Medulla oblongata (tissue), 1 donor: Measurements from ENCODE around the gene SHOC2.

ENCODE experiments used
- DNase-seq: peaks from one replicate; pipeline ENCODE4 v3.0.0-alpha.2; 2015; ENCODE audit errors: extremely low spot score

Gene SHOC2

DNA sequence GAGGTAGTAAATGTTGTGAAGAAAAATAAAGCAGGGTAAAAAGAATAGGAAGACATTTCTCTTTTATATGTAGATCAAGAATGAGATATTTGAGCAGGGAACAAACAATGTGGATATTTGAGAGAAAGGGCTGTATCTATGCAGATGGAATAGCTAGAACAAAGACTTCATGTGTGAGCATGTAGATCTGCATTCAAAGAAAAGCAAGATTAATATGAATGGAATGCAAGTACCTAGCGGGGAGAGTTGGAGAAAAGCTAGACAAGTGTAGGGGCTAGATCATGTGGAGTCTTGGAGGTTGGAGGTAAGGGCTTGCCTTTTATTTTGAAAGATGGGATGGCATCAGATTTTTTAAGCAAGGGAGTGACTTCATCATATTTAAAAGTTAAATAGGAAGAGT is 27.1 kb downstream of the SHOC2 start:
- no peak for DNase-seq

DNA sequence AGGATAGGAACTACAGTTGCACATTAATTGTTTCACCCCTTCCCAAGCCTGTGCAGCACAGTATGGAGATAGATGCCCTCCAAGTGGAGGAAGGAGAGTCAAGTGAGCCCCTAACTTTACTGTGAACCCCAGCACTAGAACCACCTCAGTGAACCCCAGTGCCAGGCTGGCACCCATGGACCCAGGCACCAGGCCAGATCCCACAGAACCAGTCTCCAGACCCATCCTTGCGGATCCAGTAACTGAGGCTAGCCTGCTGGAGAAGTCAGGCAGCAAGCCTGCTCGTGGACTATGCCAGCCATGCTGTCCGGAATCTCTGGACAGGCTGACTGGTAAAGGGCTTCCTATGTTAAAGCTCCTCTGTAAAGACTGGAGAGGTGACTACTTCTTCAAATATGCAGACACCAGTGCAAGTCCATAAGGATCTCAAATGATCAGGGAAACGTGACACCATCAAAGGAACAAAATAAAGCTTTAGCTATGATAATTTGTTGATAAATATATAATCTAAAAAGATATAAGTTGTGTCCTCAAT is 27.7 kb downstream of the SHOC2 start:
- DNase-seq = no peak

DNA sequence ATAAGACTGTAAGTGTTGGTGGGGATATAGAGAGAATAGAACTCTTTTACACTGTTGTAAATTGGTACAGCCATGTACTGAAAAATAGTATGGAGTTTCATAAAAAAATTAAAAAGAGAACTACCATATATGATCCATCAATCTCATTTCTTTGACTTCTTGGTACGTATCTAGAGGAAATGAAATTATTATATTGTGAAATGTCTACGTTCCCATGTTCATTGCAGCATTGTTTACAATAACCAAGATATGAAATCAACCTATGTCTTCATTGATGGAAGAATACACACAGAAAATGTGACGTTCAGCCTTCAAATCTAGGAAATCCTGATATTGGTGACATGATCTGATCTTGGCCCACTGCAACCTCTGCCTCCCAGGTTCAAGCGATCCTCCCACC is 32.0 kb downstream of the SHOC2 start:
- DNase-seq = no peak

GRCh38 chr10:110957606-110958005 is 38.2 kb downstream of the SHOC2 start:
- DNase-seq = no peak

- no peak for DNase-seq
Measured at GRCh38 chr10:110959379-110960332, 40.3 kb downstream of the SHOC2 start.

DNA sequence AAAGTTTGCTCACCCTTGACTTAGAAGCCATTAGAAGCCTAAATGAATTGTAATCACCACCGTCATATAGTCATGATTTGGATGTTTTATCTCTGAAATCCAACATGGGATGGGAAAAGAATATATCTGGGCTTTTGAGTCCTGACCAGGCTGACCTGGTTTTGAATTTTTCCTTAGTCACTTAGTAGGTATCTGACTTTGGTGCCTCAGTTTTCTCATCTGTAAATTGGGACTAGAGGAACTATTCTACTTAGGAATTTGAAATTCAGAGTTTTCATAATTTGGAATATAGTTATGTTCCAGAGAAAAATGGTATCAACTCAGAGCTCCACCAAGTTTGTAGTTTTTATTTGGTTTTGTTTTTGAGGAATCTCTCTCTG is 40.9 kb downstream of the SHOC2 start:
- no peak for DNase-seq

- no peak for DNase-seq
Measured at GRCh38 chr10:110962443-110962842, 43.0 kb downstream of the SHOC2 start.

DNA sequence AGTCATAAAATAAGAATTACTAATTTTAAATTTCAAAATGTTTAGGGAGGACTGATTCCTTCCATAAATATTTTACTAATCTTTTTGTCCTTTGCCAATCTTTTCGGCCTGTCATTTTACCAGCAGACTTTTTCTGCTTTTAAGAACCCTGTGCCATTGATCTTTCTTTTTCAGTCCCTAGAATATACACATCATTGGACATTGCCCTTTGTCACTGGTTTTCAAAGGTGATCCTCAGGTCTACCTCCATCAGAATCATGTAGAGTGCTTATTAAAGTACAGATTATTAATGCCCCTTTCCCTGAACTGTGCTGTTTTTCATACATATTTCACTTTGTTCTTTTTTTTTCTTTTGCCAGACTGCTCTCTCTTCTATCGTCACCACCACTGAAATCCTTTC is 43.8 kb downstream of the SHOC2 start:
- no peak for DNase-seq

DNA sequence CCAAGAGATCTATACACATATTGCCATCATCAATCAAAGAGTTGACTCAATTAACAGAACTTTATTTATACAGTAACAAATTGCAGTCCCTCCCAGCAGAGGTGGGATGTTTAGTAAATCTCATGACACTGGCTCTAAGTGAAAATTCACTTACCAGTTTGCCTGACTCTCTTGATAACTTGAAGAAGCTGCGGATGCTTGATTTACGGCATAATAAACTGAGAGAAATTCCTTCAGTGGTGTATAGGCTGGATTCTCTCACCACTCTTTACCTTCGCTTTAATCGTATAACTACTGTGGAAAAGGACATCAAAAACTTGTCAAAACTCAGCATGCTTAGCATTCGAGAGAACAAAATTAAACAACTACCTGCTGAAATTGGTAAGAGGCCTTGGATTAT is 45.3 kb downstream of the SHOC2 start:
- DNase-seq = no peak

DNA sequence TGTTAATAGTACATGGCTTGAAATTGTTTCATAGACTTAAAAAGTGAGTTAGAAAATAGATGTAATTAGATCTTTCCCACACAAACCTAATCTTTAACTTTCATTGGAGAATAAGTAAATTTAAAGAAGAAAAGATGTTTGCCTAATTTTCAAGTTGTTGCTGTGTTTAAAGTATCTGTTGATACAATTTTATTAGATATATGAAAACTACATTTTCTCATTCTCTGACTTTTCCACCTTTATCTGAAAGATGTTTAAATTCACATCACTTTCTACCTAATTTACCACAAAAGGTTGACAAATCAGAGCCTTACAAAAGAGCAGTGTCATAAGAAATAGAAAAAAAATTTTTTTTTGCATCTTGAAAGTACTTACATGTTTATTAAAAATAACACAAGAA is 45.8 kb downstream of the SHOC2 start:
- DNase-seq = no peak

DNA sequence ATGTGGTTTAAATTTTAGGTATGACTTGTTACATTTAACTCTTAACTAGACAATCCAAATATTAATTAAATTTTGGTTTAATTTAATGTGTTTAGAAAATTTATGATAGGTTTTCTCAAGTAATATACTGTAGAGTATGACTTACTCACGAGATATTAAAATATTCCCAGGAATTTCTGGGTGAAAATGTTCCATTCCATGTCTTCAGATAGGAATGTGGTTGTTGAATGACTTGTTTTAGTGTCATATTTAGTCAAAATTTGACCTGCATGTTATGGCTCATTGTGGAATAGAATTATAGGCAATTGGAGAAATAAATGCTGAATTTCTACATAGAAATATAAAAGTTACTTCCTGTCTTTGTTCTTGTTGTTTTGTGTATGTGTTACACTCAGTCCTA is 46.7 kb downstream of the SHOC2 start:
- DNase-seq = no peak

GRCh38 chr10:110967009-110967630 is 47.7 kb downstream of the SHOC2 start:
- no peak for DNase-seq

GRCh38 chr10:110967645-110968044 is 48.2 kb downstream of the SHOC2 start:
- DNase-seq = no peak

DNA sequence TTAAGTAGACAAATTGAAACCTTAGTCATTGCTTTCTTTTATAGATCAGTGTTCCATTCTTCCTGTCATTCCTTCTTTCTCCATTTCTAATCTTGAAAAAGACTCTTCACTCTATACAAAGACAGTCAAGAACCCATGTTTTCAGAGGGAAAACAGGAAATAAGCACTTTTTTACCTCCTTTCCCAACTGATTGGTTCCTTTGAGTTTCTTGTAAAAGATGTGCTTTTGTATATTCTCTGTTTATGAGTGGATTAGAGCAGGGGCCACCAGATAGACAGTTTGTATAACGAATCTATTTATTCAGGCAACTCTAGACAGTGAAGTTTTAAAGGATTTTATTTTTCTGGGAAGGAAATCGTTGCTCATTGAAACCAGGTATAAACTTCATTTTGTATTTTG is 49.8 kb downstream of the SHOC2 start:
- no peak for DNase-seq

DNA sequence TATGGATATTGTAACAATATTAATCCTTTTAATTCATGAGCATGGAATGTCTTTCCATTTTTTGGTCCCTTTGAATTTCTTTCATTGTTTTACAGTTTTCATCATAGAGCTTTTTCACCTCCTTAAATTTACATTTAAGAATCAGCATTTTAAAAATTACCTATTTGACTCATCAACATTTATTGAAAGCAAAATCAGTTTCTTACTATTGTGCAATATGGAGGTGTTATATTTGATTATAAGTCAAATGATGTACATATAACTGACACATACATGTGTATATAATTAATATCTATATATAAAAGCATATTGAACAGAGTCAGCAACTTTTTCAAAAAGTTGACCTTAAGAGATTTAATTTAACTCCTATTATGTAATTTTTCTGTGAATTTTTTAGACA is 52.2 kb downstream of the SHOC2 start:
- no peak for DNase-seq

DNA sequence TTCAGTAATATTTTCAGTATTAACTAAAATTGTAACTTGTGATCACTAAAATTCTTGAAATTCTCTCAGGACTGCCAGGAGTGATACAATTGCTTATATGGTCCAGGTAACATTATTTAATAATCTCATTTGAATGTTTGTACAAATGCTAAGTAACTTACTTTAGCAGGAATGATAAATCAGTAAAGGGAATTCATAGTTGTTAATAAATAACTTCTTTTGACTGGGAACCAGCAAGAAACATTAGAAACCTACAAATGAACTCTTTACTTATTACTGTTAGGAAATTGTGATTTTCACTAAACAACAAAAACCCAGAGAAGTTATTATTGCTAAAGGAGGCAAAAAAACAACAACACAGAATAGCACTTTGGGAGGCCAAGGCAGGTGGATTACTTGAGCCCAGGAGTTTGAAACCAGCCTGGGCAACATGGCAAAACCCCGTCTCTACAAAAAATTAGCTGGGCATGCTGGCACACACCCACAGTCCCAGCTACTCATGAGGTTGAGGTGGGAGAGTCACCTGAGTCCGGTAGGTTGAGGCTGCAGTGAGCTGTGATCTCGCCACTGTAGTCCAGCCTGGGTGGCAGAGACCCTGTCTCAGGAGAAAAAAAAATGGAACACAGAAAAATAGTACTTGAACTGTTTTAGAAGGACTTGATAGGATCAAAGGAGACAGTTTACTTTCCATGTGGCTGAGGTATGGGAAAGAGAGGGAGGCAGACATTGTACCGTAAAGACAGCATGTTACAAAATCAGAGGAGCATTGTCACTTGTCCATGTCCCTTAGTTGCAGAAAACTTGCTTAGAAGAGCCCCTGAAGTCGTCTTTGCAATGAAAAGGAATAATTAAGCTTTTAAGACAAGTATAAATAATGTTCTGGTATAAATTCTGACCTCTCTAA is 53.1 kb downstream of the SHOC2 start:
- DNase-seq = no peak

- no peak for DNase-seq
Measured at GRCh38 chr10:110973400-110973799, 54.0 kb downstream of the SHOC2 start.

GRCh38 chr10:110976577-110976976 is 57.2 kb downstream of the SHOC2 start:
- no peak for DNase-seq

DNA sequence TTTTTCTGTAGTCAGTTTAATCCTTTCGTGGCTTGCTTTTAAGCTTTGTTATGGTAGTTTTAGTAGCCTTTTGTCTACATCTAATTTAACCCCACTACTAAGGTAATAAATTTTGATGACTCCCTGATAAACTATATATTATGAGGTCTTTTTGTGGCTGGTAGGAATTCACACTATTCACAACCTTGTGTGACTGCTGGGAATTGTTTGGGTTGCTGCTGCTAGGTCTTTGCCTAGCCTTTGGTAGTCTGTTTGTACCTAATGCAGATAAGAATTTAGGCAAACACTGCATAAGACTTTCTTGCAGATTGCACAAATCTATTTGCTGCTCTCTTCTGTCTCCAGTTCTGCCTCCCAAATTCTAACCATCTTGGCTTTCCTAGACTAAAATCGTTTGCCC is 58.3 kb downstream of the SHOC2 start:
- no peak for DNase-seq

GRCh38 chr10:110978204-110978603 is 58.8 kb downstream of the SHOC2 start:
- DNase-seq = no peak

DNA sequence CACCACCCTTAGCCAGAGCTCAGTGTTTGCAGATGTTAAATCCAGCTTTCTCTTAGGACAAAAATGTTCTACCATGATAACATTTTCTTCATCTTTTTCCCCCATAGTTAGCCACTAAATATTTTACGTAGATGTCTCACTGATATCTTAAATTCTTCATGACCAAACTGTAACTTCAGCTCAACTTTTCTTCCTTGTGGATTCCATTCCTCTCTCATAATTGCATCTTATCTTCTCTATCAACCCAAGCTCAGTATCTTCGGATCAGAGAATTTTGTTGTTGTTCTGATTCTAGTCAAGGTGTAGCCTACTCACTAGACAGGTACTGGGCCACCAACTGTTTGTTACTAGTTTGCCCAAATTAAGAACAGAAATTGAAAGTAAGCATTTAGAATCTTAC is 60.2 kb downstream of the SHOC2 start:
- no peak for DNase-seq

DNA sequence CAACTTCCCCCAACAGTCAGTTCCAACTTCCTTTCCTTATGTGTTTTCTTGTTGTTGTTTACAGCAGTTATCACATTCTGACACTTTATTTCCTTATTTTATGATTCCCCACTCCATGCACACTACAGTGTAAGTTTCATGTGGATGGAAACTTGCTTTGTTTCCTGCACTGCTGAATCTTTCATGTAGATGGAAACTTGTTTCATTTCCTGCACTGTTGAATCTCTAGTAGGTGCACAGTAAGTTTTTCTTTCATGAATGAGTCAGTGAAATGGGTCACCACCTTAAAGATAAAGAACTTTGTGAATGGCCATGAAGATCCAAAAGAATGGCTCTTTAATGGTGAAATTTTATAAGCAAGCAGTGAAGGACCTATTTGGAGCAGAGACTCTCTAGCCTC is 61.4 kb downstream of the SHOC2 start:
- DNase-seq = no peak
